ENCODE data around the gene PRKCSH. TPM values are rescaled to one million over a fixed set of nuclear protein-coding genes. Genes with fewer than 3 reads are reported as not detected.

PRKCSH gene
- total RNA-seq, 1 donor from 2014 or later: 396 TPM

DNA sequence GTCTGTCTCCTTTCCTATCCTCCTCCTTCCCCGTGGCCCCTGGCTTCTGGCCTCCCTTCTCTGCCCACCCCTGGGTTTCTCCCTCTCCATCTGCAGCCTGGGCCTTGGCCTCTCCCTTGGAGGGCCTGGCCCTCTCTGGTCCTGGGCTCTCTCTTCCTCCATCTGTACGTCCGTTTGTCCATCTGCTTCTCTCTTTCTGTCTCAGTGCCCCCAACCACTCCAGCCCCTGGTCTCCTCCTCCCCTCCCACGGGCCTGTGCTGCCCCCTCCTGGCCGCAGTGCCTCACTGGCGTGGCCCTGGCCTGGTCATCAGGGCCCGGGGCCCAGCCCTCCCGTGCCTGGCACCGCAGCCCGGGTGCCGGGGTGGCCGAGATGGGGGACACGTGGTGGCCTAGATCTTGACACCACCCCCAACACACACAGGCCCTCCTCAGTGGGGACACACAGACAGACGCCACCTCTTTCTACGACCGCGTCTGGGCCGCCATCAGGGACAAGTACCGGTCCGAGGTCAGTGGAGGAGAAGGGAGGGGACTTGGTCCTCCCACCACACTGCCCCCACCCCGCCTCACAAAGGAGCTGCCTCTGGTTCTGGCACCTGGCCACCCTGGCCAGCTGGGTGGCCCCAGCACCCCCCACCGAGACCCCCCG, 11.3 kb downstream of the PRKCSH start:
- peak; percentile 48 for TF ChIP-seq CTCF (IDR thresholded peaks at IDR 0.05; ENCODE audit: unreplicated experiment)
- Mint-ChIP-seq H3K36me3 (peaks cover 11% of the 10 kb centered on the region), H3K27me3 (ENCODE audit: low read depth) (no peaks in the 10 kb centered on the region), H3K9me3 (no peaks in the 10 kb centered on the region), H3K4me1 (no peaks in the 10 kb centered on the region), H3K4me3 (no peak overlapping the region), H3K27ac (no peak overlapping the region)
- peak in 1 of 2 experiments; percentile 72 for DNase-seq (ENCODE audit: low spot score in 2 of 2, unreplicated experiment in 2 of 2)

- Mint-ChIP-seq H3K4me1 (peaks cover 5% of the 10 kb centered on the region), H3K36me3 (peaks cover 7% of the 10 kb centered on the region), H3K4me3 (no peak overlapping the region), H3K27ac (no peak overlapping the region), H3K27me3 (ENCODE audit: low read depth) (no peaks in the 10 kb centered on the region), H3K9me3 (no peaks in the 10 kb centered on the region)
- no peak for TF ChIP-seq CTCF (IDR thresholded peaks at IDR 0.05; ENCODE audit: unreplicated experiment)
- no peak for DNase-seq (ENCODE audit: low spot score in 2 of 2, unreplicated experiment in 2 of 2)
These were observed 12.2 kb downstream of the PRKCSH start for GRCh38 chr19:11447347-11448262.

DNA sequence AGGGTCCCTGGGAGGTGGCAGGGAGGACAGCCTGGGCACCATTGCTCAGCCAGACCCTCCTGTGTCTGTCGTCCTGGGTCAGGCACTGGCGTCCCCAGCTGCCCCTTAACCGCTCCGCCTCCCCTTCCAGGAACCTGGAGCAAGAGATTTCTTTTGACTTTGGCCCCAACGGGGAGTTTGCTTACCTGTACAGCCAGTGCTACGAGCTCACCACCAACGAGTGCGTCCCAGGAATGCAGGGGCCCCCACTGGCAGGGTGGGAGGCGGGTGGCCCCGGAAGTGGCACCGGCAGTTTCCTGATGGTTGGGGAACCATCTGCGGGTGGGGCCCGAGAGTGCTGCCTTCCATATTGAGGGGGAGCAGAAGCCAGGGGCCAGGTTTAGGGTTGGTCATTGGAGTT, 13.0 kb downstream of the PRKCSH start:
- Mint-ChIP-seq H3K4me3 (no peak overlapping the region), H3K27ac (no peak overlapping the region), H3K9me3 (no peaks in the 10 kb centered on the region), H3K27me3 (ENCODE audit: low read depth) (no peaks in the 10 kb centered on the region), H3K4me1 (peaks cover 7% of the 10 kb centered on the region), H3K36me3 (peaks cover 7% of the 10 kb centered on the region)
- no peak for TF ChIP-seq CTCF (IDR thresholded peaks at IDR 0.05; ENCODE audit: unreplicated experiment)
- no peak for DNase-seq (ENCODE audit: low spot score in 2 of 2, unreplicated experiment in 2 of 2)

DNA sequence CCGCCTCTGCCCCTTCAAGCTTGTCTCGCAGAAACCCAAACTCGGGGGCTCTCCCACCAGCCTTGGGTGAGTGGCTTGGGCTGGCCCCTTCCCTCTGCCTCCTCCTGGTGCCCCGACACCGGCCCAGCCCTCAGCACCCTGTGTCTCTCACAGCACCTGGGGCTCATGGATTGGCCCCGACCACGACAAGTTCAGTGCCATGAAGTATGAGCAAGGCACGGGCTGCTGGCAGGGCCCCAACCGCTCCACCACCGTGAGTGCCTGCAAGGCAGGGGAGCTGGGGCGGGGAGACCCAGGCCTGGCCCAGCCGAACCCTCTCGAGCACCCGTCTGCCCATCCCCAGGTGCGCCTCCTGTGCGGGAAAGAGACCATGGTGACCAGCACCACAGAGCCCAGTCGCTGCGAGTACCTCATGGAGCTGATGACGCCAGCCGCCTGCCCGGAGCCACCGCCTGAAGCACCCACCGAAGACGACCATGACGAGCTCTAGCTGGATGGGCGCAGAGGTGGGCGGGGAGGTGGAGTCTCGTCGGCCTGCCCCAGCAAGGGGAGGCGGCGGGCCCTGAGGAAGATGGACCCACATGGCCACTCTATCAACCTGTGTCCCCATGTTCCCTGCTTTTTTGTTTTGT, 13.6 kb downstream of the PRKCSH start:
- Mint-ChIP-seq H3K36me3 (peaks cover 7% of the 10 kb centered on the region), H3K27me3 (ENCODE audit: low read depth) (no peaks in the 10 kb centered on the region), H3K4me3 (no peak overlapping the region), H3K27ac (no peak overlapping the region), H3K4me1 (peaks cover 8% of the 10 kb centered on the region), H3K9me3 (no peaks in the 10 kb centered on the region)
- TF ChIP-seq CTCF (IDR thresholded peaks at IDR 0.05; ENCODE audit: unreplicated experiment): no peak
- no peak for DNase-seq (ENCODE audit: low spot score in 2 of 2, unreplicated experiment in 2 of 2)

DNA sequence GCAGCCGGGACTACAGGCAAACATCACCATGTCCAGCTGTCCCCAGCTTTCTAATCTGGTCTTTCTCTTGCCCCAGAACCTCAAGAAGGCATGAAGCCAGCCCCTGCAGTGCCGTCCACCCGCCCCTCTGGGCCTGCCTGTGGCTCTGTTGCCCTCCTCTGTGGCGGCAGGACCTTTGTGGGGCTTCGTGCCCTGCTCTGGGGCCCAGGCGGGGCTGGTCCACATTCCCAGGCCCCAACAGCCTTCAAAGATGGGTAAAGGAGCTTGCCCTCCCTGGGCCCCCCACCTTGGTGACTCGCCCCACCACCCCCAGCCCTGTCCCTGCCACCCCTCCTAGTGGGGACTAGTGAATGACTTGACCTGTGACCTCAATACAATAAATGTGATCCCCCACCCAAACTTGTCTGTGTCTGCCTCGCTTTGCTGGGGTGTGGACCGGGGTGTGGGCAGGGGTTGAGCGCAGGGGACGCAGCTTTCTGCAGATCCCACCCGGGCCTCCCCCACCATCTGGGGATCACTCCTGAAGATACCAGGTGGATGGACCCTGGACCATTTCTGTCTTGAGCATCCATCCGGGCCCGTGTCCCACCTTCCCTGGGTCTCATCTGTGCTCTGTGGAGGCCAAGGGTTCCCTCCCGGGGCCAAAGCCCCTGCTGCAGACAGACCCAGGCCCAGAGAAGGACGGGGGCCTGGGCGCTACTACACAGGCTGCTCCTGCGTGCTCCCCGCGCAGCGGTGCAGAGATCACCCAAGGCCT, 15.3 kb downstream of the PRKCSH start:
- Mint-ChIP-seq H3K27ac (no peak overlapping the region), H3K4me1 (peaks cover 8% of the 10 kb centered on the region), H3K4me3 (no peak overlapping the region), H3K36me3 (peaks cover 5% of the 10 kb centered on the region), H3K27me3 (ENCODE audit: low read depth) (no peaks in the 10 kb centered on the region), H3K9me3 (no peaks in the 10 kb centered on the region)
- no peak for TF ChIP-seq CTCF (IDR thresholded peaks at IDR 0.05; ENCODE audit: unreplicated experiment)
- DNase-seq (ENCODE audit: low spot score in 2 of 2, unreplicated experiment in 2 of 2): no peak

All from mesothelial cell of epicardium (in vitro differentiated cells).